Left lung (tissue), 10 donors: ENCODE measurements around the gene PVR. TPM values are rescaled to one million over a fixed set of nuclear protein-coding genes. Genes with fewer than 3 reads are reported as not detected.

ENCODE experiments used
- ATAC-seq: fragments of 200-7000 bp; cut with Tn5 transposase; one replicate; pipeline ENCODE4 v1.9.1; 2020; ENCODE audit warnings: moderate library complexity
- DNase-seq, 4 donors: peaks; one replicate each; pipeline ENCODE4 v3.0.0-alpha.2; 2013 to 2020
- H3K27ac ChIP-seq, 2 donors: fragments of 200-600 bp; sonication (generic) in 1 of 2; one replicate each; pipeline versions ENCODE4 v1.5.0 to v1.8.0; 2020 to 2021
- H3K27me3 ChIP-seq, 2 donors: fragments of 200-600 bp; sonication (generic) in 1 of 2; one replicate each; pipeline versions ENCODE4 v1.5.0 to v1.8.0; 2020 to 2021
- H3K36me3 ChIP-seq, 2 donors: fragments of 200-600 bp; sonication (generic) in 1 of 2; one replicate each; pipeline versions ENCODE4 v1.5.0 to v1.8.0; 2020 to 2021
- H3K4me1 ChIP-seq, 2 donors: fragments of 200-600 bp; one replicate each; pipeline ENCODE4 v1.8.0; 2021
- H3K4me3 ChIP-seq, 2 donors: fragments of 200-600 bp; sonication (generic) in 1 of 2; one replicate each; pipeline versions ENCODE4 v1.5.0 to v1.8.0; 2020 to 2021; ENCODE audit warnings: mild to moderate bottlenecking in 1 of 2
- H3K9me3 ChIP-seq, 2 donors: fragments of 200-600 bp; sonication (generic) in 1 of 2; one replicate each; pipeline versions ENCODE4 v1.5.0 to v1.8.0; 2020 to 2021
- CTCF ChIP-seq, 2 donors: fragments of 200-600 bp; sonication (generic) in 1 of 2; IDR thresholded peaks; one replicate each; pipeline versions ENCODE4 v1.5.0 to v1.8.0; 2021; ENCODE audit warnings: antibody characterized with exemption in 2 of 2
- intact Hi-C, 2 donors: fragments of 100-400 bp; cut with DNase I; formaldehyde crosslinking; loops; one replicate each; pipeline versions ENCODE4 v1.11.2 to v1.14.2; 2022
- polyA plus RNA-seq, 6 donors: library from polyadenylated mRNA; unstranded; fragments of 120-200 nt; gene quantifications; one replicate each; pipeline ENCODE4 v1.2.1, GENCODE V29; 2013; ENCODE audit not compliant: insufficient read length in 6 of 6
- total RNA-seq, 2 donors: library from RNA; stranded (reverse); fragmentation: NEBNext Ultra II Directional; extraction: Animal tissue kit (Norgen Biotek cat#: 25700); gene quantifications; one replicate each; pipeline ENCODE4 v1.2.1, GENCODE V29; 2021
- donor health status: DM: no; HTN: yes; CAD: no.
- donor health status: DM: no; HTN: no; CAD: no.

The PVR gene
- total and polyA plus RNA-seq, 8 donors: 22.5 to 67.9 (median 28.8) TPM

GRCh38 chr19:44703336-44704078, 59.8 kb downstream of the PVR start:
- no peak for TF ChIP-seq CTCF (IDR thresholded peaks at IDR 0.05)
- Histone ChIP-seq H3K9me3 (no peaks in the 10 kb centered on the region), H3K4me3 (no peak overlapping the region), H3K27me3 (no peaks in the 10 kb centered on the region), H3K27ac (no peak overlapping the region), H3K4me1 (no peaks in the 10 kb centered on the region), H3K36me3 (no peaks in the 10 kb centered on the region)
- intact Hi-C loops: no loop called here
- ATAC-seq (no peak), DNase-seq (no peak)

GRCh38 chr19:44704982-44705381, 61.3 kb downstream of the PVR start:
- no peak for TF ChIP-seq CTCF (IDR thresholded peaks at IDR 0.05)
- Histone ChIP-seq H3K27me3 (no peaks in the 10 kb centered on the region), H3K4me1 (no peaks in the 10 kb centered on the region), H3K27ac (no peak overlapping the region), H3K4me3 (no peak overlapping the region), H3K9me3 (no peaks in the 10 kb centered on the region), H3K36me3 (no peaks in the 10 kb centered on the region)
- DNase-seq (no peak), ATAC-seq (no peak)
- intact Hi-C loops: no loop called here

- no peak for ATAC-seq
- DNase-seq: no peak
- no peaks in the 10 kb centered on the region for H3K36me3 ChIP-seq
- no peaks in the 10 kb centered on the region for H3K9me3 ChIP-seq
- intact Hi-C loops: no loop called here
- H3K27me3 ChIP-seq: no peaks in the 10 kb centered on the region
- no peaks in the 10 kb centered on the region for H3K4me1 ChIP-seq
- no peak overlapping the region for H3K4me3 ChIP-seq
- H3K27ac ChIP-seq: no peak overlapping the region
- TF ChIP-seq CTCF (IDR thresholded peaks at IDR 0.05): no peak
Measured at GRCh38 chr19:44705502-44706010, 61.8 kb downstream of the PVR start.

GRCh38 chr19:44706506-44707236, 63.0 kb downstream of the PVR start:
- intact Hi-C loops: no loop called here

More at GRCh38 chr19:44706506-44707236, 63.0 kb downstream of the PVR start:
- Histone ChIP-seq H3K27me3 (no peaks in the 10 kb centered on the region), H3K27ac (no peak overlapping the region), H3K36me3 (no peaks in the 10 kb centered on the region), H3K4me3 (no peak overlapping the region), H3K4me1 (no peaks in the 10 kb centered on the region), H3K9me3 (no peaks in the 10 kb centered on the region)
- DNase-seq (no peak), ATAC-seq (no peak)
- no peak for TF ChIP-seq CTCF (IDR thresholded peaks at IDR 0.05)
